HepG2 (cell line): ENCODE results near the gene MFSD11. TPM values are rescaled to one million over a fixed set of nuclear protein-coding genes. Genes with fewer than 3 reads are reported as not detected.

Experiments
- ATAC-seq: fragments of 200-7000 bp; cut with Tn5 transposase; 3 replicates; pipeline ENCODE4 v1.9.1; 2020; ENCODE audit warnings: mild to moderate bottlenecking, moderate library complexity
- BruUV-seq: library from RNA; stranded (reverse); fragments of 400-500 nt; replicated peaks from 2 replicates; lab custom pipeline; 2021; lab: Mats Ljungman, UMichigan
- CTCF ChIA-PET: fragments of 300-600 bp; formaldehyde crosslinking; extraction: SDS; loops from one replicate; lab custom pipeline; 2021; ENCODE audit warnings: low total read pairs, inconsistent platforms, low intra/inter-chr PET ratio; lab: Yijun Ruan, JAX
- POLR2A ChIA-PET: fragments of 350-600 bp; sonication (Branson Sonifier 250); formaldehyde crosslinking; loops from one replicate; lab custom pipeline; 2020; ENCODE audit warnings: antibody characterized with exemption, inconsistent platforms; lab: Yijun Ruan, JAX
- DNase-seq: peaks from one replicate; pipeline ENCODE4 v3.0.0-alpha.2; 2015; ENCODE audit warnings: low spot score
- FAIRE-seq: peaks from 3 replicates; lab custom pipeline; 2011; peaks lifted over from hg19 to GRCh38; lab: Jason Lieb, UNC
- H2AFZ ChIP-seq: one replicate; pipeline ENCODE4 v1.6.1; 2011; ENCODE audit warnings: low read length, inconsistent platforms
- H3K27ac ChIP-seq: fragments of 300-600 bp; 3 replicates; pipeline ENCODE4 v1.8.0; 2011; ENCODE audit warnings: mixed run types, mild to moderate bottlenecking, mixed read lengths, low read length, inconsistent platforms; ENCODE audit not compliant: insufficient read depth; ENCODE audit errors: extremely low read length
- H3K27me3 ChIP-seq, 2 experiments: fragments of 200-600 bp in 1 of 2; 2 replicates in 1 of 2; 3 replicates in 1 of 2; pipeline versions ENCODE4 v1.6.0 to v1.8.0; 2011; ENCODE audit warnings: low read length in 2 of 2, mild to moderate bottlenecking in 2 of 2, moderate library complexity in 2 of 2, inconsistent platforms in 1 of 2; ENCODE audit not compliant: insufficient read depth in 2 of 2, control insufficient read depth in 1 of 2
- H3K36me3 ChIP-seq, 2 experiments: fragments of 200-600 bp in 1 of 2; replicated peaks in 1 of 2; 2 replicates in 1 of 2; 3 replicates in 1 of 2; pipeline versions ENCODE4 v1.5.1 to v1.8.0; 2011; ENCODE audit warnings: low read length in 2 of 2, inconsistent platforms in 1 of 2; ENCODE audit not compliant: insufficient read depth in 2 of 2, control insufficient read depth in 1 of 2
- H3K4me1 ChIP-seq: 2 replicates; pipeline ENCODE4 v1.5.1; 2012; ENCODE audit warnings: low read length, inconsistent platforms; ENCODE audit not compliant: insufficient read depth
- H3K4me2 ChIP-seq: 2 replicates; pipeline ENCODE4 v1.6.0; 2011; ENCODE audit warnings: low read depth, low read length, inconsistent platforms
- H3K4me3 ChIP-seq, 3 experiments: fragments of 200-600 bp in 1 of 3; sonication (generic), shearing (Covaris generic) in 1 of 3; replicated peaks in 1 of 3; 2 replicates each; pipeline ENCODE4 v1.5.1; 2011 to 2016; ENCODE audit warnings: low read length in 3 of 3, inconsistent platforms in 2 of 3, low read depth in 2 of 3, mild to moderate bottlenecking in 2 of 3, control low read depth in 1 of 3, mixed read lengths in 1 of 3; ENCODE audit not compliant: insufficient read depth in 1 of 3
- H3K79me2 ChIP-seq: one replicate; pipeline ENCODE4 v1.6.1; 2011; ENCODE audit warnings: low read length, inconsistent platforms; ENCODE audit not compliant: insufficient read depth
- H3K9ac ChIP-seq: 2 replicates; pipeline ENCODE4 v1.6.0; 2011; ENCODE audit warnings: mild to moderate bottlenecking, low read depth, low read length, inconsistent platforms; ENCODE audit not compliant: insufficient read depth
- H3K9me3 ChIP-seq: 2 replicates; pipeline ENCODE4 v1.5.1; 2012; ENCODE audit warnings: mild to moderate bottlenecking, low read length
- H4K20me1 ChIP-seq: 2 replicates; pipeline ENCODE4 v1.6.0; 2011; ENCODE audit warnings: inconsistent platforms, mild to moderate bottlenecking, low read length, moderate library complexity; ENCODE audit not compliant: insufficient read depth
- CREB1 ChIP-seq, 2 experiments: fragments of 450-650 bp in 1 of 2; IDR thresholded peaks; 2 replicates each; pipeline ENCODE4 v1.6.1; 2016 to 2017; ENCODE audit warnings: control low read depth in 1 of 2, mild to moderate bottlenecking in 1 of 2, missing compliant biosample characterization in 1 of 2, missing genetic modification characterization in 1 of 2
- MXD4 ChIP-seq: IDR thresholded peaks from 2 replicates; pipeline ENCODE4 v1.6.1; 2016; ENCODE audit warnings: mild to moderate bottlenecking, missing biosample characterization, missing genetic modification reagents
- NFE2 ChIP-seq: sonication (generic); formaldehyde crosslinking; IDR thresholded peaks from 2 replicates; pipeline ENCODE4 v1.4.0; 2020; ENCODE audit warnings: missing genetic modification reagents
- SNAPC2 ChIP-seq: sonication (generic); formaldehyde crosslinking; IDR thresholded peaks from 2 replicates; pipeline ENCODE4 v1.8.1; 2022; ENCODE audit warnings: mild to moderate bottlenecking, missing genetic modification reagents
- SYNCRIP ChIP-seq: fragments of 200-400 bp; formaldehyde crosslinking; IDR thresholded peaks from 2 replicates; pipeline ENCODE4 v1.6.1; 2018; ENCODE audit warnings: mild to moderate bottlenecking, low read depth, low read length; ENCODE audit not compliant: insufficient read depth
- TEAD3 ChIP-seq: optimal IDR thresholded peaks from 2 replicates; pipeline ENCODE3; 2016; ENCODE audit warnings: borderline replicate concordance
- ZBTB20 ChIP-seq: sonication (generic); formaldehyde crosslinking; IDR thresholded peaks from 2 replicates; pipeline ENCODE4 v1.8.1; 2023; ENCODE audit warnings: missing genetic modification reagents, low read depth, mild to moderate bottlenecking, borderline replicate concordance
- ZFP62 ChIP-seq: sonication (generic); formaldehyde crosslinking; IDR thresholded peaks from 2 replicates; pipeline ENCODE4 v1.4.0; 2020; ENCODE audit warnings: missing genetic modification reagents
- ZNF10 ChIP-seq: sonication (generic); formaldehyde crosslinking; IDR thresholded peaks from 2 replicates; pipeline ENCODE4 v1.4.0; 2020; ENCODE audit warnings: mild to moderate bottlenecking, low read depth, missing genetic modification reagents, borderline replicate concordance
- WGBS: methylation state at CpG from one replicate; pipeline ENCODE4 v1.1.6; 2017; ENCODE audit warnings: low lambda C conversion rate; 5-methylcytosine and 5-hydroxymethylcytosine counted together
- in situ Hi-C: cut with HindIII; loops from 2 replicates; pipeline ENCODE4 v1.10.0; 2017; ENCODE audit warnings: low pct_unique_long_range_greater_than_20kb; ENCODE audit not compliant: extremely low pct_ligation_motif_present
- intact Hi-C: fragments of 100-400 bp; cut with micrococcal nuclease; formaldehyde crosslinking; loops from one replicate; pipeline ENCODE4 v1.10.0; 2022; ENCODE audit not compliant: unreplicated experiment
- polyA plus RNA-seq, 8 experiments: library from polyadenylated mRNA; depleted of rRNA in 3 of 8; stranded (reverse) in 7 of 8; unstranded in 1 of 8; fragments of >200 nt; fragmentation: Illumina TruSeq in 4 of 8; extraction: Trizol in 4 of 8; gene quantifications; 2 replicates each; pipeline versions ENCODE4 v1.2.1 to v1.2.3, GENCODE V29; 2011 to 2016; ENCODE audit warnings: low read depth in 4 of 8, missing spikeins in 1 of 8, mixed read lengths in 1 of 8; ENCODE audit not compliant: insufficient read depth in 1 of 8
- total RNA-seq, 5 experiments: library from RNA; depleted of rRNA; stranded (reverse); fragments of >200 nt; fragmentation: Illumina TruSeq; extraction: Trizol; gene quantifications; 2 replicates each; pipeline ENCODE4 v1.2.3, GENCODE V29; 2016; ENCODE audit warnings: low read depth in 1 of 5
- TF ChIP-seq, protein P1 (sequence below): sonication (generic); formaldehyde crosslinking; IDR thresholded peaks from 2 replicates; pipeline ENCODE4 v1.9.0; 2022; ENCODE audit warnings: missing genetic modification reagents, mild to moderate bottlenecking, borderline replicate concordance
- TF ChIP-seq, protein P2 (sequence below): sonication (generic); formaldehyde crosslinking; IDR thresholded peaks from 2 replicates; pipeline ENCODE4 v1.5.0; 2020; ENCODE audit warnings: missing genetic modification reagents, mild to moderate bottlenecking, borderline replicate concordance

Gene MFSD11
- total and polyA plus RNA-seq, 2 of the 13 experiments (the other 11 are each of a cell fraction or from before 2014, with no cell fraction given) = 26.1 to 36.3 TPM

GRCh38 chr17:76720211-76720610 is 17.7 kb upstream of the MFSD11 start:
- no peak overlapping the region for H3K4me2 ChIP-seq
- in situ Hi-C loops = no loop called here
- TF ChIP-seq, protein P1, sequence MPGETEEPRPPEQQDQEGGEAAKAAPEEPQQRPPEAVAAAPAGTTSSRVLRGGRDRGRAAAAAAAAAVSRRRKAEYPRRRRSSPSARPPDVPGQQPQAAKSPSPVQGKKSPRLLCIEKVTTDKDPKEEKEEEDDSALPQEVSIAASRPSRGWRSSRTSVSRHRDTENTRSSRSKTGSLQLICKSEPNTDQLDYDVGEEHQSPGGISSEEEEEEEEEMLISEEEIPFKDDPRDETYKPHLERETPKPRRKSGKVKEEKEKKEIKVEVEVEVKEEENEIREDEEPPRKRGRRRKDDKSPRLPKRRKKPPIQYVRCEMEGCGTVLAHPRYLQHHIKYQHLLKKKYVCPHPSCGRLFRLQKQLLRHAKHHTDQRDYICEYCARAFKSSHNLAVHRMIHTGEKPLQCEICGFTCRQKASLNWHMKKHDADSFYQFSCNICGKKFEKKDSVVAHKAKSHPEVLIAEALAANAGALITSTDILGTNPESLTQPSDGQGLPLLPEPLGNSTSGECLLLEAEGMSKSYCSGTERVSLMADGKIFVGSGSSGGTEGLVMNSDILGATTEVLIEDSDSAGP (CRISPR knock-in tag) = no peak
- TF ChIP-seq, protein P2, sequence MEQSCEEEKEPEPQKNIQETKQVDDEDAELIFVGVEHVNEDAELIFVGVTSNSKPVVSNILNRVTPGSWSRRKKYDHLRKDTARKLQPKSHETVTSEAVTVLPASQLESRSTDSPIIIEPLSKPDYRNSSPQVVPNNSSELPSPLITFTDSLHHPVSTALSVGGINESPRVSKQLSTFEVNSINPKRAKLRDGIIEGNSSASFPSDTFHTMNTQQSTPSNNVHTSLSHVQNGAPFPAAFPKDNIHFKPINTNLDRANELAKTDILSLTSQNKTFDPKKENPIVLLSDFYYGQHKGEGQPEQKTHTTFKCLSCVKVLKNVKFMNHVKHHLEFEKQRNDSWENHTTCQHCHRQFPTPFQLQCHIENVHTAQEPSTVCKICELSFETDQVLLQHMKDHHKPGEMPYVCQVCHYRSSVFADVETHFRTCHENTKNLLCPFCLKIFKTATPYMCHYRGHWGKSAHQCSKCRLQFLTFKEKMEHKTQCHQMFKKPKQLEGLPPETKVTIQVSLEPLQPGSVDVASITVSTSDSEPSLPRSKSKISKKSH (CRISPR knock-in tag) = no peak
- TF ChIP-seq MXD4 (CRISPR knock-in tag) (no peak), SYNCRIP (no peak), ZFP62 (CRISPR knock-in tag) (no peak), ZNF10 (no peak), CREB1 (IDR thresholded peaks at IDR 0.05) (no peak), CREB1 (CRISPR knock-in tag; IDR thresholded peaks at IDR 0.05) (no peak), SNAPC2 (no peak), NFE2 (CRISPR knock-in tag) (no peak), TEAD3 (CRISPR knock-in tag) (no peak), ZBTB20 (no peak)
- TF ChIP-seq, all 625 proteins: peak for 0
- no TSS peak for BruUV-seq
- H3K4me3 ChIP-seq = no peak overlapping the region
- intact Hi-C loops = no loop called here
- DNase-seq (no peak), FAIRE-seq (no peak), ATAC-seq (no peak)
- H3K4me1 ChIP-seq = peaks cover 39% of the 10 kb centered on the region
- H3K27me3 ChIP-seq = no peaks in the 10 kb centered on the region
- no peak overlapping the region for H3K27ac ChIP-seq
- peaks cover 3% of the 10 kb centered on the region; the same call in 1 of the 2 replicates for H4K20me1 ChIP-seq
- no peaks in the 10 kb centered on the region for H3K9me3 ChIP-seq
- H3K9ac ChIP-seq = no peak overlapping the region
- WGBS = 96% methylated on average over 9 of the region's 9 CpGs
- ChIA-PET CTCF (no interaction called here), POLR2A (interaction anchor here (2.3 kb wide), 1 partner anchor 13 kb away, joined by 8 read pairs; no protein-coding TSS in a partner anchor)
- peaks cover 39 to 87% of the 10 kb centered on the region in 2 experiments for H3K36me3 ChIP-seq
- no peak overlapping the region for H2AFZ ChIP-seq
- peaks cover 26% of the 10 kb centered on the region for H3K79me2 ChIP-seq
